ENCODE results near the gene TCEAL3.

DNA sequence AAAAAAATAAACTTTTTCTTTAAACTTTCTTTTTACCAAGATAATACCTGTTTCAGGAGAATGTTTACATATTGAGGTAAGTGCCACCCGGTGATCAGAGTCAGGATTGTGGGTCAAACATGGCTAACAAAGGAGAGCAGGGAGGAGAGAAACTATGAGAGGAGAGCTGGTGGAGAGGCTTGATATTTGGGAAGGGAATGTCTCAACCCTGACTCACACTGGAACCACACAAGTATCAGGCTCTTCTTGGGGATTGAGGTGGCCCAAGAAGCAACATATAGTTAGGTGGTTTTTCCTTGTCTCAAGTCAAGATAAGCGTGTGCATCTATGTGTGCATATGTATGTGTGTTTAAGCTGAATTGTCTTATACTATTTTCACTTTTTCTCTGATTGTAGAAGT is 27.7 kb downstream of the TCEAL3 start:
- TF ChIP-seq CTCF (IDR thresholded peaks at IDR 0.05 in 2 of 3, conservative IDR thresholded peaks at IDR 0.05 in 1 of 3; ENCODE audit: insufficient read depth in 2 of 3, low read depth in 1 of 3, low read length in 3 of 3) (no peak), ZNF57 (CRISPR knock-in tag; IDR thresholded peaks at IDR 0.05) (no peak), SFPQ (IDR thresholded peaks at IDR 0.05; ENCODE audit: low read depth, low read length) (no peak), FOS (IDR thresholded peaks at IDR 0.05; ENCODE audit: extremely low read depth, insufficient read length) (no peak), DEAF1 (CRISPR knock-in tag; IDR thresholded peaks at IDR 0.05) (no peak), ETV5 (CRISPR knock-in tag; IDR thresholded peaks at IDR 0.05; ENCODE audit: low read depth) (no peak), JUNB (CRISPR knock-in tag; conservative IDR thresholded peaks at IDR 0.05) (no peak), POLR2A (conservative IDR thresholded peaks at IDR 0.05) (no peak), MAFG (tag; conservative IDR thresholded peaks at IDR 0.05) (no peak), U2AF2 (optimal IDR thresholded peaks at IDR 0.05; ENCODE audit: low read depth, low read length) (no peak)
- TF ChIP-seq, protein P1, sequence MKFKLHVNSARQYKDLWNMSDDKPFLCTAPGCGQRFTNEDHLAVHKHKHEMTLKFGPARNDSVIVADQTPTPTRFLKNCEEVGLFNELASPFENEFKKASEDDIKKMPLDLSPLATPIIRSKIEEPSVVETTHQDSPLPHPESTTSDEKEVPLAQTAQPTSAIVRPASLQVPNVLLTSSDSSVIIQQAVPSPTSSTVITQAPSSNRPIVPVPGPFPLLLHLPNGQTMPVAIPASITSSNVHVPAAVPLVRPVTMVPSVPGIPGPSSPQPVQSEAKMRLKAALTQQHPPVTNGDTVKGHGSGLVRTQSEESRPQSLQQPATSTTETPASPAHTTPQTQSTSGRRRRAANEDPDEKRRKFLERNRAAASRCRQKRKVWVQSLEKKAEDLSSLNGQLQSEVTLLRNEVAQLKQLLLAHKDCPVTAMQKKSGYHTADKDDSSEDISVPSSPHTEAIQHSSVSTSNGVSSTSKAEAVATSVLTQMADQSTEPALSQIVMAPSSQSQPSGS (CRISPR knock-in tag; IDR thresholded peaks at IDR 0.05), result no peak
- TF ChIP-seq, protein P2, sequence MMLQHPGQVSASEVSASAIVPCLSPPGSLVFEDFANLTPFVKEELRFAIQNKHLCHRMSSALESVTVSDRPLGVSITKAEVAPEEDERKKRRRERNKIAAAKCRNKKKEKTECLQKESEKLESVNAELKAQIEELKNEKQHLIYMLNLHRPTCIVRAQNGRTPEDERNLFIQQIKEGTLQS (IDR thresholded peaks at IDR 0.05), result no peak
- TF ChIP-seq, protein P2 (CRISPR knock-in tag; conservative IDR thresholded peaks at IDR 0.05), result no peak
- TF ChIP-seq, protein P3, sequence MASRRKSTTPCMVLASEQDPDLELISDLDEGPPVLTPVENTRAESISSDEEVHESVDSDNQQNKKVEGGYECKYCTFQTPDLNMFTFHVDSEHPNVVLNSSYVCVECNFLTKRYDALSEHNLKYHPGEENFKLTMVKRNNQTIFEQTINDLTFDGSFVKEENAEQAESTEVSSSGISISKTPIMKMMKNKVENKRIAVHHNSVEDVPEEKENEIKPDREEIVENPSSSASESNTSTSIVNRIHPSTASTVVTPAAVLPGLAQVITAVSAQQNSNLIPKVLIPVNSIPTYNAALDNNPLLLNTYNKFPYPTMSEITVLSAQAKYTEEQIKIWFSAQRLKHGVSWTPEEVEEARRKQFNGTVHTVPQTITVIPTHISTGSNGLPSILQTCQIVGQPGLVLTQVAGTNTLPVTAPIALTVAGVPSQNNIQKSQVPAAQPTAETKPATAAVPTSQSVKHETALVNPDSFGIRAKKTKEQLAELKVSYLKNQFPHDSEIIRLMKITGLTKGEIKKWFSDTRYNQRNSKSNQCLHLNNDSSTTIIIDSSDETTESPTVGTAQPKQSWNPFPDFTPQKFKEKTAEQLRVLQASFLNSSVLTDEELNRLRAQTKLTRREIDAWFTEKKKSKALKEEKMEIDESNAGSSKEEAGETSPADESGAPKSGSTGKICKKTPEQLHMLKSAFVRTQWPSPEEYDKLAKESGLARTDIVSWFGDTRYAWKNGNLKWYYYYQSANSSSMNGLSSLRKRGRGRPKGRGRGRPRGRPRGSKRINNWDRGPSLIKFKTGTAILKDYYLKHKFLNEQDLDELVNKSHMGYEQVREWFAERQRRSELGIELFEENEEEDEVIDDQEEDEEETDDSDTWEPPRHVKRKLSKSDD (conservative IDR thresholded peaks at IDR 0.05; ENCODE audit: low read length), result no peak
